ENCODE data around the gene FAM43B.

Gene FAM43B

DNA sequence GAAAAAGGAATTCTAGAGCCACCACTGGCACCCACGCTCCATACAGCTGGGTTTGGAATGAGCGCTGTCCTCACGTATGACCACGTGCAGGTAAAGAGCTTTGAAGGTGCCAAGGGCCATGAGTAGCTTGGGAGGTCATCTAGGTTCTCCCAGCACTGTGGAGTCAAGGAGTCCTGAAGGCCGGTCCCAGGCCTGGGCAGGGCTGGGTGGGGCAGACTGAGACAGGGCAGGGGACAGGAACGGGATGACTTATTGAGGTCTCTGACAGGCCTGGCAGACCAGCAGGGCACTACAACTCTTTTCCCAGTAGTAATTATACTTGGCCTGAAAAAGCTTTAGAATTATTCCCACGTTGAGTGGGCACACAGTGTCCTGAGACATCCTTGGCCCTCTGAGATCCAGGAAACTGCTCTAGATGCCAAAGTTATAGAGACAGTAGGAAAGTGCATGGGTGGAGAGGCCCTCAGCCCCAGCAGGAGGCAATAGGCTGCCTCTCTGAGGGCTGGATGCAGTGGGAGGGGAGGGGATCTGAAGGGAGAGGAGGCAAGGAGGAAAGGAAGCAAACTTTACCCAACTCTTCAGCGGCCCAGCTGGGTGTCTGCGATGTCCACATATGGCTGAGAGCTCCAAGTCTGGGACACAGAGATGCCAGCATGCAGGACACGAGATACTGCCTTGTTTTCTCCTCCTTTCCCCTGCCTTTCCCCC lies 34.7 kb downstream of the FAM43B start:
- TF ChIP-seq FOXP2 (optimal IDR thresholded peaks at IDR 0.05; ENCODE audit: borderline replicate concordance, extremely low read depth, extremely low read length, insufficient read depth) (no peak), TAF1 (IDR thresholded peaks at IDR 0.05; ENCODE audit: borderline replicate concordance, insufficient read depth, low read length) (no peak), POLR2AphosphoS5 (IDR thresholded peaks at IDR 0.05; ENCODE audit: low read depth, low read length) (no peak), SIN3A (IDR thresholded peaks at IDR 0.05; ENCODE audit: borderline replicate concordance, insufficient read depth, low read length) (no peak)
- TF ChIP-seq, protein P1, sequence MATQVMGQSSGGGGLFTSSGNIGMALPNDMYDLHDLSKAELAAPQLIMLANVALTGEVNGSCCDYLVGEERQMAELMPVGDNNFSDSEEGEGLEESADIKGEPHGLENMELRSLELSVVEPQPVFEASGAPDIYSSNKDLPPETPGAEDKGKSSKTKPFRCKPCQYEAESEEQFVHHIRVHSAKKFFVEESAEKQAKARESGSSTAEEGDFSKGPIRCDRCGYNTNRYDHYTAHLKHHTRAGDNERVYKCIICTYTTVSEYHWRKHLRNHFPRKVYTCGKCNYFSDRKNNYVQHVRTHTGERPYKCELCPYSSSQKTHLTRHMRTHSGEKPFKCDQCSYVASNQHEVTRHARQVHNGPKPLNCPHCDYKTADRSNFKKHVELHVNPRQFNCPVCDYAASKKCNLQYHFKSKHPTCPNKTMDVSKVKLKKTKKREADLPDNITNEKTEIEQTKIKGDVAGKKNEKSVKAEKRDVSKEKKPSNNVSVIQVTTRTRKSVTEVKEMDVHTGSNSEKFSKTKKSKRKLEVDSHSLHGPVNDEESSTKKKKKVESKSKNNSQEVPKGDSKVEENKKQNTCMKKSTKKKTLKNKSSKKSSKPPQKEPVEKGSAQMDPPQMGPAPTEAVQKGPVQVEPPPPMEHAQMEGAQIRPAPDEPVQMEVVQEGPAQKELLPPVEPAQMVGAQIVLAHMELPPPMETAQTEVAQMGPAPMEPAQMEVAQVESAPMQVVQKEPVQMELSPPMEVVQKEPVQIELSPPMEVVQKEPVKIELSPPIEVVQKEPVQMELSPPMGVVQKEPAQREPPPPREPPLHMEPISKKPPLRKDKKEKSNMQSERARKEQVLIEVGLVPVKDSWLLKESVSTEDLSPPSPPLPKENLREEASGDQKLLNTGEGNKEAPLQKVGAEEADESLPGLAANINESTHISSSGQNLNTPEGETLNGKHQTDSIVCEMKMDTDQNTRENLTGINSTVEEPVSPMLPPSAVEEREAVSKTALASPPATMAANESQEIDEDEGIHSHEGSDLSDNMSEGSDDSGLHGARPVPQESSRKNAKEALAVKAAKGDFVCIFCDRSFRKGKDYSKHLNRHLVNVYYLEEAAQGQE (IDR thresholded peaks at IDR 0.05; ENCODE audit: insufficient read depth in 1 of 2, low read depth in 2 of 2, low read length in 2 of 2), result no peak

DNA sequence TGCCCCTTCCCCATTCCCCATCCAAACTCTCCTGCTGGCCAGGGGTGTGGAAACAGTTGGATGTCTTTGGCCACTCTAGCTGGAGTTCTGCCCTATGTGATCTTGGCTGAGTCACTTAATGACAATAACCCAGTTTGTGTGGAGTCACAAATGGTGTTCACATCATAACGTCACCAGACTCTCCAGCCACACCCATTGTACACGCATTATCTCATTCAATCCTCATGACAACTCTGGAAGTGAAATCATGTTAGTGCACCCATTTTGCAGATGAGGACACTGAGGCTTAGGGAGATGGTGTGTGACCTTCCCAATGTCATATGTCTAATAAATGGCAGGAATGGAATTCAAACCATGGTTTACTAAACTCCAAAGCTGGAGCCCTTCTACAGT lies 35.3 kb downstream of the FAM43B start:
- TF ChIP-seq FOXP2 (optimal IDR thresholded peaks at IDR 0.05; ENCODE audit: borderline replicate concordance, extremely low read depth, extremely low read length, insufficient read depth) (no peak), SIN3A (IDR thresholded peaks at IDR 0.05; ENCODE audit: borderline replicate concordance, insufficient read depth, low read length) (no peak), POLR2AphosphoS5 (IDR thresholded peaks at IDR 0.05; ENCODE audit: low read depth, low read length) (no peak)
- TF ChIP-seq, protein P1 (IDR thresholded peaks at IDR 0.05; ENCODE audit: insufficient read depth in 1 of 2, low read depth in 2 of 2, low read length in 2 of 2), result no peak

DNA sequence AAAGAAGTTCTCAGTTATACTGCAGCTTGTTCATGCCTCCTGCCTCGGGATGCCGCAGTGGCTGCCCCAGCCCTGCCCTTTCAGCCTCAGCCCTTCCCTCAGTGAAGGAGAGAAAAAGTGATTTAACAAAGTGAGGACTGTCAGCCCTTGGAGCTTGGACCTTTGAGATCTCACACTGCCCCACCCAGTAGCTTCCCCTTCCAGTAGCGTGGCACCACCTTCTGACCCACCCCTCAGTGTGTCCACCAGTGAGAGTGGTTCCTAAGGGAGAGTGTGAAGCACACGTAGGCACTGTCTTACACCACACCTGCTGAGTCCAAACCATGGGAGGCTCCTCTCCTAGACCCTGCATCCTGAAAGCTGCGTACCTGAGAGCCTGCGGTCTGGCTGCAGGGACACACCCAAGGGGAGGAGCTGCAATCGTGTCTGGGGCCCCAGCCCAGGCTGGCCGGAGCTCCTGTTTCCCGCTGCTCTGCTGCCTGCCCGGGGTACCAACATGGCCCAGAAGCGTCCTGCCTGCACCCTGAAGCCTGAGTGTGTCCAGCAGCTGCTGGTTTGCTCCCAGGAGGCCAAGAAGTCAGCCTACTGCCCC lies 36.4 kb downstream of the FAM43B start, which contains the start of gene CDA:
Gene CDA, plus strand, starts transcription at position 464 of the 592 bp plus-strand sequence. Its CDS starts 33 bp downstream, at position 497.
- TF ChIP-seq TAF1 (IDR thresholded peaks at IDR 0.05; ENCODE audit: borderline replicate concordance, insufficient read depth, low read length), result no peak
- TF ChIP-seq, protein P1 (IDR thresholded peaks at IDR 0.05; ENCODE audit: insufficient read depth in 1 of 2, low read depth in 2 of 2, low read length in 2 of 2), result no peak
- no peak for TF ChIP-seq FOXP2 (optimal IDR thresholded peaks at IDR 0.05; ENCODE audit: borderline replicate concordance, extremely low read depth, extremely low read length, insufficient read depth)
- no peak for TF ChIP-seq POLR2AphosphoS5 (IDR thresholded peaks at IDR 0.05; ENCODE audit: low read depth, low read length)
- no peak for TF ChIP-seq SIN3A (IDR thresholded peaks at IDR 0.05; ENCODE audit: borderline replicate concordance, insufficient read depth, low read length)

DNA sequence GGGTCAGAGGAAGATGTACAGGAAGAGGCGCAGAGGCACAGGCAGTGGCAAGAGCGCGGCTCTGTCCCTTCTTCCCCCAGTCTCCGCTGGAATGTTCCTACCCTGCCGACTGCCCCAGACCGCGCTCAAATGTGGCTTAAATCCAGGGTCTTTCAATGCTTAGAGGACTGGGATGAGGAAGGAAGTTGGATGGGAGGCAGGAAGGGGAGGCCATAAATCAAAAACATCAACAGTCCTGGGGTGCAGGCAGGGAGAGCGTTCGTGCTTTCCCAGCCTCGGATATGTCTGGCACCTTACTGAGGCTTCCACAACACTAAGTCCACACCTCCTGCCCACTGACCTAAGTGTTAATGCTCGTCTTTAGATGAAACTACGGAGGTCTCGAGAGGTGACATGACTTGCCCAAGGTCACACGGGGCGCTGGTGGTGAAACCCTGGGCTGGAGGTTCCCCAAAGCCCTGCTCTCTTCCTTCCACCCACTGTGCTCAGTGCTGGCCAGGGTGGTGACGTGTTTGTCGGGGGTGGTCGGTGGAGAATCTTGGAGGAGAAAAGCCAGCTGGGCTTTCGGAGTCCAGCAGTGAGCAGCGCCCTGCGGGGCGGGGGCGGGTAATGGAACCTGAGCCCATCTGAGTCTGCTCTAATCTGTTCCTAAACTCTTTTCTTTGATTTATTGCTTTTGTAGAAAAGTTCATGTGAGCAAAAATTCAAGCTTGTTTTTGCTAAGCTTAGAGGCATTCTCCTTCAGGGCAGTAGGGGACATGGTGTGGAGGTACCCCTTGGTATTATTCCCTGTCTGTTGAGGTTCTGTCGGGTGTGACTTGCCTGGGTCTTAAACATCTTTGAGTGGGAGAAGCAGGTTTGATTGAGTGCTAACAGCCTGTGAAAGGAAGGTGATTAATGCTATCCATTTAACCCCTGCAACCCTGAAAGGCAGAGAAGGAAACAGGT lies 37.2 kb downstream of the FAM43B start:
- TF ChIP-seq, protein P1 (IDR thresholded peaks at IDR 0.05; ENCODE audit: insufficient read depth in 1 of 2, low read depth in 2 of 2, low read length in 2 of 2), result no peak
- TF ChIP-seq FOXP2 (optimal IDR thresholded peaks at IDR 0.05; ENCODE audit: borderline replicate concordance, extremely low read depth, extremely low read length, insufficient read depth), result no peak
- no peak for TF ChIP-seq TAF1 (IDR thresholded peaks at IDR 0.05; ENCODE audit: borderline replicate concordance, insufficient read depth, low read length)
- TF ChIP-seq POLR2AphosphoS5 (IDR thresholded peaks at IDR 0.05; ENCODE audit: low read depth, low read length), result no peak
- no peak for TF ChIP-seq SIN3A (IDR thresholded peaks at IDR 0.05; ENCODE audit: borderline replicate concordance, insufficient read depth, low read length)

Measured in PFSK-1 (cell line).